ENCODE measurements around the gene TYRO3.

Gene TYRO3

GRCh38 chr15:41558400-41559238 is at the start of gene TYRO3:
TYRO3 (plus strand) TSS chr15:41559212; CDS start chr15:41559258, 46 bp downstream.
- DNase-seq = peak; percentile 74

DNA sequence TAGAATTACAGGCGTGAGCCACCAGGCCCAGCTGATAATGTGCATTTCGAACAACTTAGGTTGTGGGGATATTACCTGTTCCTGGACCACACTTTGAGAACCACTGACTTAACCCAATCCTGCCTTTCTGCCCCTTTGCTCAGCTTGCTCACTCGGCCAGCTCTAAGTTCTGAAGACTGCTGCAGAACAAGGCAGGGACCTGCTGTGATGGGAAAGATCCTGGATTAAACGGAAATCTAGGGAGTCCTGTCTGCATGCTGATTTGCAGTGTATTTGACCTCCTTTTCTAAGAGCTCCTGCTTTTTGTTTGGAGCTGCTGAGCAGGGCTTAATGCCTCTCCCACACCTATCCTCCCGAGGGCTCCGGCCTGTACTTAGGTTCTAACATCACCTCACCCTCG is 48.3 kb upstream of the TYRO3 start:
- no peak for DNase-seq

DNA sequence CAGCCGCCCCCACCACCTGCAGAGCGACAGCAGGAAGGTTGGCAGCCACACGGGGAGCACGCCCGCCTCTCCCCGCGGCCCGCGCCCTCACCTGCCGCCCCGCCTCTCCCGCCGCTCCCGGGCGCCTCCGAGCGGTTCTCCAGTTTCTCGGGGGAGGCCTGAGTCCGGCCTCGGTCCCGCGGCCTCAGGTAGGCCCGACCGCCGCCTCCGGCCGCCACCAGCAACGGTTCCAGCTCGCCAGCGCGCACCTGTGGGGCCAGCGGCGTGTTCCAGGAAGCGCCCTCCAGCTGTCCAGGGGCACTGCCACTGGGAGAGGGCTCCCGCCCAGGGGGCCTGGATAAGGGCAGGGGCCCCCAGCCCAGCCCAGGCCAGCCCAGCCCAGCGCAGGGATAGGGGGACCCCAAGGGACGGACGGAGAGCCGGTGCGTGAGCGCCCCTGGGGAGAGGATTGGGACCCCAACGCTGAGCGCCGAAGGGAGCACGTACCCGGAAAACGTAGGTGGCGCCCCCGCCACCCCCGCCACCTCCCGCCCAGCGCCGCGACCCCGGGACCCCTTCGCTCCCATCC is 47.6 kb upstream of the TYRO3 start:
- no peak for DNase-seq

GRCh38 chr15:41511899-41512369 is 47.1 kb upstream of the TYRO3 start:
- no peak for DNase-seq

DNA sequence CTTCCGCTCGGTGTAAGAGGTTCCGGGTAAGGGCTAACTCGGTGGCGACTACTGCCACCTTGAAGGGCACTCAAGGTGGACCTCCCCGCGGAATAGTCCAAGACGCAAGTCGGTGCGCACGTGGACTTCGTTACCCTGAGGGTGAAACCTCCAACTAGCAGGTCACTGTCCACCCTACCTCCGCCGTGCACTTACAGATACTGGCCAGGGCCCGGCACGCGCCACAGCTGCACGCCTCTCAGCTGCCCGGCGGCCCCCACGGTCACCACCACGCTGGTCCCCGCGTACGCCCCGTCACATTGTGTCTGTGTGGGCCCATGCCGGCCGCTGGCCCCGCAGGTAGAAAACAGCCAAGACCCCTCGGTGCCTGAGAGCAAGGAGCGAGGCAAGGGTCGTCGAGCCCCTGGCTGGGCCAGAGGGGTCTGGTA is 46.5 kb upstream of the TYRO3 start:
- DNase-seq = no peak

DNA sequence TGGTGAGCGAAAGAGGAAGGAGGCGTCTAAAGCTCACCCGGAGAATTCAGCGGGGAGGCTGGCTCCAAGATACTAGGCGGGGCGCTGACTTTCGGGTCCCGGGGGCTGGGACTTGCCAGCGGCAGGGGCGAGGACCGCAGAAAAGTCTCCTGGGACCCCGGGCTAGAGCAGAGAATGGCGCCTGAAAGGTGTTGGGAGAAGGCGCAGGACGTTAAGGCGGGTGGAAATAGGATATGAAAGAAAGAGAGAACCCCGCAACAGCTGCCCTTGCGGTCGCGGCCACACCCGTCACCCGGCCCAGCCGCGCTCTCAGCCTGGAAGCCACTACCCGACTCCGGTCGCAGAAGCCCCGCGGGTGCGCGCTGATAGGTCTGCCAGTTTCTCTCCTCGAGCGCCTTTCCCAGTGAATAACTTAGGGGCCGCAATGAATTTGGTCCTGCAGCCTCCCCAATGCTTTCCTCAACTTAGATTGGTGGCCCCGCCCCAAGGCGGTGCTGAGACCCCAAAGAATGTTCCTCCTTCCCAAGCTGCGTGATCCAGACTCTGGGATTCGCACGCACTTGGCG is 46.0 kb upstream of the TYRO3 start:
- DNase-seq = peak; percentile 45

GRCh38 chr15:41513506-41514227 is 45.3 kb upstream of the TYRO3 start, which contains the start of gene LTK:
LTK (minus strand) TSS chr15:41513827; CDS start chr15:41513709, 118 bp downstream.
- DNase-seq = no peak

GRCh38 chr15:41517895-41518449 is 41.0 kb upstream of the TYRO3 start:
- DNase-seq = no peak

GRCh38 chr15:41520636-41521035 is 38.4 kb upstream of the TYRO3 start:
- DNase-seq = no peak

DNA sequence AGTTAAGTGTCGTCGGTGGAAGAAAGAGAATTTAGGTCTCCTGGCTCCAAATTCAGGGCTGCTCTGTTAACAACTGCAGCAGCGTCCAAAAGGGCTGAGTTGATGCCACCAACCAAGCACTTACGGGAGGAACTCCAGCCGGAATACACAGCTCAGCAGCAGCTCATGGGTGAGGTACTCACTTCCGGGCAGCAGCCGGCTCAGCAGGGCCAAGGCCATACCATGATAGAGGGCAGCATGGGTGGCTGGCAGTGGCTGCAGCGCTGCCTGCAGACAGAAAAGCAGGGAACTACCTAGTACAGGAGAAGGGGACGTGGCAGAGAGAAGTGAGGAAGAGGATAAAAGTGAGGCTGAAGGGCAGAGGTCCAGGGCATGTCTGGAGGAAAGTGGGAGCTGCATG is 37.4 kb upstream of the TYRO3 start:
- no peak for DNase-seq

- no peak for DNase-seq
These were observed 35.9 kb upstream of the TYRO3 start for GRCh38 chr15:41523097-41523496.

DNA sequence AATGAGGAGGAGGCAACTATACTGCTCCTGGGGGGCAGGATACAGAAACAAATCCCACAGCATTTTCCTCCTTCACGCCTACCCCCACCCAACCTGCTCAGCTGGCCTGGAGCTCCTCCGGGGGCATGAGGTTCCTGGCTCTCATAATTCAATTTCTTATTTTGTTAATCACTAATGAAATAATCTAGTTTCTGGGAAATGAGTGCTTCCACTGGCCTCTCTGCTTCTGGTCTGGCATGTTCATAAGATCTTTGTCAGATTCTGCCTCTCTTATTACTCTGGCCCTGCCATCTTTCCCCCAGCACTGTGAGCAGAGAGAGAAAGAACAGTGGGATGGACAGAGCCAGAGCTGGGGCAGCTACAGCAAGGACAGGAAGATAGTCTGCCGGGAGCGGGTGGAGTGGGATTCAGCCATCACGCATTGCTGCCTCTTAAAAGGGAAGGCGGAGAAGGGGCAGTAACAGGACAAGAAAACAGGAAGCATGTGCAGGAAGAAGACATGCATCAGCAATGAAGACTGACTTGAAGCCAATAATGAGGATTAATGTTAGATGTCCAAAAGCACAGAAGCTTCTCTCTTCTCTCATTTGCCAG is 28.6 kb upstream of the TYRO3 start:
- DNase-seq = no peak

DNA sequence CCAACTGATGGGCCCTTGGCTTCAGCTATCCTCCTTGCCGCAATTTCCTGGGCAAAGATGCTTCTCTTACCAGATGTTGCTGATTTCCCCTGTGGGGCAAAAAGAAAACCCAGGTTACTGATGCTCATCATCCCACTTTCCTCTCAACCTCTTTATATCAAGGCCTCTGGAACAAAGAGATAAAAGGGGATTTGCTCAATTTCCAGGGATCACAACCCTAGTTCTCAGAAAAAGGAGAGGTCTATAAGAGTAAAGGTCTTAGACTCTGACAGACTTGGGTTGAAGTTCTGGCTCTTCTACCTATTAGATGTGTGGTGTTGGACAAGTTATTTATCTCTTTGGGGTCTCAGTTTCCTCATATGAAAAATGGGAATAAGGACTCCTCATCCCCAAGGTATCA is 23.5 kb upstream of the TYRO3 start:
- no peak for DNase-seq

GRCh38 chr15:41536866-41537265 is 22.1 kb upstream of the TYRO3 start:
- no peak for DNase-seq

GRCh38 chr15:41543521-41543870 is 15.5 kb upstream of the TYRO3 start:
- no peak for DNase-seq

DNA sequence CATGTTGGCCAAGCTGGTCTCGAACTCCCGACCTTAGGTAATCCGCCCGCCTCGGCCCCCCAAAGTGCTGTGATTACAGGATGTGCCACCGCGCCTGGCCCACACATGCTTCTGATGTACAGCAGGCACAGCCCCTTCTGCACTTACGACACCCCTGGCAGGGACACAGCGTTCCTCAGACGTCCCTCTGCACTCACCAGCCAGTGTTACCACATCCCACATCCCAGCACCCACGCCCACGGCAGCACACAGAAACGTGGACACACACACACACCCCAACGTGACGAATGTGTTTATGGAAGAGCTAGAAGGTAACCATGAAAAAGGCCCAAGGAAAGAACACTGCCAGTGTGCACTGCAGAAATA is 14.4 kb upstream of the TYRO3 start:
- no peak for DNase-seq

DNA sequence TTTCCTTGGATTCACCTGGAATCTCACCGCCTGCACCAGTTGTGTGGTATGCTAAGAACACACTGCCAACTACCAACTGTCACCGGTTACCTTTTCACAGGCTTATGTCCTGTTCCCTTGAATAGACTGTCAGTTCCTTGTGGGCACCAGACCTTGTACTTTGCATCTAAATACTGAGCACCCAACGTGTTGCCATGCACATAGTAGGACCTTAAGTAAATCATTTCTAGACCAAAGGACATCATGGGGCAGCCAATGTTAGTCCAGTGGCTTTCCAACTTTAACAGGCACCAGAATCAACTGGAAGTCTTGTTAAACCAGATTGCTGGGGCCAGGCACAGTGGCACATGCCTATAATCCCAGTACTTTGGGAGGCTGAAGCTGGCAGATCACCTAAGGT is 13.8 kb upstream of the TYRO3 start:
- DNase-seq = no peak

DNA sequence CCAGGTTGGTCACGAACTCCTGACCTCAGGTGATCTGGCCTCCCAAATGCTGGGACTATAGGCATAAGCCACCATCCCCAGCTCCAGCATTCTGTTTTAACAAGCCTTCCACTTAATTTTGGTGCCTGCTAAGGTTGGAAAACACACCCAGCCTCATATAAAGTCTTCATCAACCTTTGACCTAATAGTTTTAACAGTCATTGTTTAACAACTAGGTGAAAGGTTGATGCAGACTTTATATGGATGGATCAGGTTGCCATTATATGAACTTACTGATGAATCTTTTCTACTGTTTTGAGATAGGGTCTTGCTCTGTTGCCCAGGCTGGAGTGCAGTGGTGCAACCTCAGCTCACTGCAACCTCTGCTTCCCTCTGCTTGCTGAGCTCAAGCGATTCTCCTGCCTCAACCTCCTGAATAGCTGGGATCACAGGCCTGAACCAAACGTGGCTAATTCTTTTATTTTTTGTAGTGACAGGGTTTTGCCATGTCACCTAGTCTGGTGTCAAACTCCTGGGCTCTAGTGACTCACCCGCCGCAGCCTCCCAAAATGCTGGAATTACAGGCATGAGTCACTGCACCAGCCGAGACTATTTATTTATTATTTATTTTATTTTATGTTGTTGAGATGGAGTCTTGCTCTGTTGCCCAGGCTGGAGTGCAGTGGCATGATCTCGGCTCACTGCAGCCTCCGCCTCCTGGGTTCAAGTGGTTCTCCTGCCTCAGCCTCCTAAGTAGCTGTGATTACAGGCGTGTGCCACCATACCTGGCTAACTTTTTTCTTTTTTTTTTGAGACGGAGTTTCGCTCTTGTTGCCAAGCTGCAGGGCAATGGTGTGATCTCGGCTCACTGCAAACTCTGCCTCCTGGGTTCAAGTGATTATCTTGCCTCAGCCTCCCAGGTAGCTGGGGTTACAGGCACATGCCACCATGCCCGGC is 11.9 kb upstream of the TYRO3 start:
- no peak for DNase-seq

DNA sequence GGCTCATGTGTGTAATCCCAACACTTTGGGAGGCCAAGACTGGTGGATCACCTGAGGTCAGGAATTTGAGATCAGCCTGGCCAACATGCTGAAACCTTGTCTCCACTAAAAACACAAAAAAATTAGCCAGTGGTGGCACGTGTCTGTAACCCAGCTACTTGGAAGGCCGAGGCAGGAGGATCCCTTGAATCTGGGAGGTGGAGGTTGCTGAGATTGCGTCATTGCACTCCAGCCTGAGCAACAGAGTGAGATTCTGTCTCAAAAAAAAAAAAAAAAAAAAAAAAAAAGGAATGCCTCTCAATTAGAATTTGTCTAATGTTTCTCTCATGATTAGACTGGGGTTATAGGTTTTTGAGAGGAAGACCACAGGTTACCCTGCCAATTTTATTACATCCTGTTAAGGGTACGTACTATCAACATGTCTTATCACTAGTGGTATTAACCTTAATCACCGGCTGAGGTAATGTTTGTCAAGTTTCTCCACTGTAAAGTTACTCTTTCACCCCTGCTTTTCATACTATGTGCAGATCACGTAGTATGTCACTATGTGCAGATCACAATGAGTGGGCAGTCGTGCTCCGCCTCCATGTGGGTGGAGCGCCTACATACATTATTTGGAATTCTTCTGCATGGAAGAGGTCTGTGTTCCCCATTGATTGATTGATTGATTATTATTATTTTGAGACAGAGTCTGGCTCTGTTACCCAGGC is 8.8 kb upstream of the TYRO3 start:
- no peak for DNase-seq

GRCh38 chr15:41553731-41554130 is 5.3 kb upstream of the TYRO3 start:
- no peak for DNase-seq

DNA sequence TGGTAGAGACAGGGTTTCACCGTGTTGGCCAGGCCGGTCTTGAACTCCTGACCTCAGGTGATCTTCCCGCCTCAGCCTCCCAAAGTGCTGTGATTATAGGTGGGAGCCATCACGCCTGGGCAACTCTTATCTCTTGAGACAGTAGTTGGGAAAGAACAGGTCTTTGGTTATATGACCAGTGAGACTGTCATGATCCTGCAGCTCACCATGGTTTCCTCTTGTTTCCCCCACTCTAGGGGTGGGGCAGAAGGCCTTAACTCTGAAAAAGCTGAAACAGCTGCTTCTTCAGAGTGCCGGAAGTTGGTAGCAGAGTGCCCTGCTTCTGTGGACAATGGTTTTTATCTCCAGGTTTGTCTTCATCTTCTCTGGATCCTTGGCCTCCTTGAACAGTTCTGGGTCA is 4.7 kb upstream of the TYRO3 start:
- DNase-seq = no peak

Measured in activated CD4-positive, CD25-positive, alpha-beta regulatory T cell treated with anti-CD3 and anti-CD28 coated beads, Interleukin-2, amount 50 U/mL, for 72 hours (primary cell).